NCI-H2196 treated with DMSO at 0.1 percent for 48 hours (cell line): ENCODE data around the gene MDM1.

Experiments used
- DNase-seq: peaks from one replicate; lab custom pipeline; 2025; ENCODE audit not compliant: unreplicated experiment; lab: John Stamatoyannopoulos, UW

MDM1 gene, protein sequence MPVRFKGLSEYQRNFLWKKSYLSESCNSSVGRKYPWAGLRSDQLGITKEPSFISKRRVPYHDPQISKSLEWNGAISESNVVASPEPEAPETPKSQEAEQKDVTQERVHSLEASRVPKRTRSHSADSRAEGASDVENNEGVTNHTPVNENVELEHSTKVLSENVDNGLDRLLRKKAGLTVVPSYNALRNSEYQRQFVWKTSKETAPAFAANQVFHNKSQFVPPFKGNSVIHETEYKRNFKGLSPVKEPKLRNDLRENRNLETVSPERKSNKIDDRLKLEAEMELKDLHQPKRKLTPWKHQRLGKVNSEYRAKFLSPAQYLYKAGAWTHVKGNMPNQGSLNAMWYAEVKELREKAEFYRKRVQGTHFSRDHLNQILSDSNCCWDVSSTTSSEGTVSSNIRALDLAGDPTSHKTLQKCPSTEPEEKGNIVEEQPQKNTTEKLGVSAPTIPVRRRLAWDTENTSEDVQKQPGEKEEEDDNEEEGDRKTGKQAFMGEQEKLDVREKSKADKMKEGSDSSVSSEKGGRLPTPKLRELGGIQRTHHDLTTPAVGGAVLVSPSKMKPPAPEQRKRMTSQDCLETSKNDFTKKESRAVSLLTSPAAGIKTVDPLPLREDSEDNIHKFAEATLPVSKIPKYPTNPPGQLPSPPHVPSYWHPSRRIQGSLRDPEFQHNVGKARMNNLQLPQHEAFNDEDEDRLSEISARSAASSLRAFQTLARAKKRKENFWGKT

DNA sequence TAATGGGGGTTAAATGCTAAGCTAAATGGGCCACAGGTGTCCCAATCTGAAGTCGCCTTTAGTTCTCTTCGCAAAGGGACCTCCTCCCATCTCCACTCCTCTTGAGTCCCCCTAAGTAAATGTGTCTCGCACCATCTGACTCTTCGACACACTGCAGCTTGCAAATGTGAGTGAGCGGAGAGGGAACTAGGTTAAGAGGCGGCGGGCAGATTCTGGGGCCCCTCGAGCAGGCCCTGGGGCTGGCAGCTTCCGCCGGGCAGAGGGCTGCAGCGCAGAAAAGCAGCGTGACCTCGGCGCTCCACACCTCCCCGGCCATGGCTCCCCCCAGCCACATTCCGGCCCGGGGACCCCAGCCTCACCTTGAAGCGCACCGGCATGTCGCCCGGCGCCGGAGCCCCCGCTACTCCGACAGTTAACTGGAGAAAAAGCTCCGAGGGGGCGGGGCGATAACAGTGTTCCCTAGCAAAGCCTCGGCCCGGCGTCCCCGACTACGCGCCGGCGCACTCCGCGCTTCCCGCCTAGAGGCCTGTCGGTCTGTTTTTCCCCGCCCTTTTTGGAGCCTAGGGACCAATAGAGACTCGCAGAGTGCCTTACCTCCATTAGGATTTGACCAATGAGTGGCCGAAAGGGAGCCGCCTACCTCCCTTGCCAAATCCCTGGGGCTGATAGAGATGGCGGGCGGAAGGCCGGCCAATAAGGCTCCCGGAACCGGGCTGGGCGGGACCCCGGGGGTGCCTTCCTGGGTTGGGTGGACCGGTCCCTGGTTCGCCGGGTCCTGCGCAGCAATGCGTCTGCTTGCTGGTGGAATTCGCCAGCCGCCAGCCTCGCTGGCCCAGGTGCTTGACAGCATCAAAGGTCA is at the start of gene MDM1:
Gene MDM1 (minus strand): TSS at position 494 of the 859 bp plus-strand sequence. CDS start 117 bp downstream, at position 377.
- peak; percentile 97 for DNase-seq

DNA sequence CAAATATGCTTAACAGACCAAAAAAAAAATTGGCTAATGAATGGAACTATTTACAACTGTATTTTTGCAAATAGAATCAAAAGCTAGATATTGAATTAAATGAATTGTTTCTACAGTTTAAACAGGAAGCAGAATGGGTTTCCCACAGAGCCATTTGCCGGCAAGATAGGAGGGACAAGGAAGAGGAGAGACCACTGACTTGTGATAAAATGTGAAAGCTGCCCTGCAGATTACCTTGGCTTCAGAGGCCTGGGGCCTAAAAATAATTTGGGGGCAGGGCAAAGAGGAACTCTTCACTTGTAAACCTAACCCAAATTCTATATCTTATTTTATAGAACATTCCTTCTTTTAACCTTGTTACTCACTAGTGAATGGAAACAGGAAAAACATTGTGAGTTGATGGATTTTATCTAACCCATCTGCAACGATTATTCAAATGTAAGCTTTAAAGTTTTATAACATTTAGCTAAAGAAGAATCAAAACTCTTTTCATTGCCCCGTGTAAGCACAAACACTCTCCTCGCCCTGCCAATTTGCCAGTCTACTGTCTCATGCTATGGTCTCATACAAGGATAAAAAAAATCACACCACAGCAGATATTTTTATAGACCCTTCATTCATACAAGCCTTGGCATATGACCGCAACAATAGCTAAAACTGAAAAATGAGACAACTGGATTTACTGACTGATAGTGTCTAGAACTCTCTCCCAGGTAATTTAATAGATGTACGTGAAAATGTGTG is 49.5 kb upstream of the MDM1 start:
- DNase-seq = no peak

DNA sequence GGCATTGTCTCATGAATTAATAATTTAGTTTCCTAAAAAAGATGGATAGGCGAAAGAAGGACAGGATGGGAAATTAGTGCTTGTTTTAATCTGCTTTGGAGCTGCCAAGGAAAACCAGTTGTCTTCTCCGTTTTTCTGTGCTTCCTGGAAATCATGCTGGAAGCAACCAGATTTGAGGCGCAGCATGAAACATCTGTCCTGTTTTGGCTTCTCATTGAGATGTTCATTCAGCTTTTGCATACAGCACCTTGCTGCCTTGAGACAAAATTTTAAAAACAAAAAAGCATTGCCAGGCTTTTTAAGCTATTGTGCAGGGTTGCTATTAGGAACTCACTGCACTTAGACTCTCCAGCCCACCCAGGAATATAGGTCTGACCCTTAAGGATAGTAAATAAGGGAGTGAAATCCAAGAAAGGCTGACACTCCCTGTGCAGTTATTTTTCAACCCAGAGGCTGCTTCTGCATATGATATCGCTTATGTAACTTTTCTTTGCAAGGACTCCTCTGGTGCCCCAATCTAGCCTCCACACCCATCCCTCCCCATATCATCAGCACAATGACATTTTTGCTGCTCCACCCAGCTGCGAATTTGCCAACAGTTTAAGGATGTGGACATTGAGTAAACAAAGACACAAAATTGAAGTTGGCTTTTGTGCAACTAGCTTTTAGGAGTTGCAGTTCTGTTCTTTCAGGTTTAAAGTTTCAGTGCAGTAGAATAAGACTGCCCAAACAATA is 46.9 kb upstream of the MDM1 start:
- no peak for DNase-seq

DNA sequence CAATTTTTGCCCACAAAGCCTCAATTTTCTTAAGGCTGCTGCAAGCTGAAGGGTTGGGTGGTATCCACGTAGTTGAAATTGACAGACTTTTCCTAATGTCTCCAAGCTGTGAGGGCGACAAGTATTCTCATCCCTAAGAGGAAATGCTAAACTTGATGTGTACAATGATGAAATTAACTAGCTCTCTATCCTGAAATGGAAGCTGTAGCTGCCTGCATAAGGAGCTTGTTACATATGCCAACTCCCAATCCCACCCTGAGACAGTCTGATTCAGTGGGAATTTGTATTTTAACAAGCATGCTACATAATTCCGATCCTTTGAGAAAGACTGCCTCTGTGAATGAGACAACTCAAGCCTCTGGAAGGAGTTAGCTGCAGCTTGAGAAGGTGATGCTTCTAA is 45.7 kb upstream of the MDM1 start:
- DNase-seq = no peak

DNA sequence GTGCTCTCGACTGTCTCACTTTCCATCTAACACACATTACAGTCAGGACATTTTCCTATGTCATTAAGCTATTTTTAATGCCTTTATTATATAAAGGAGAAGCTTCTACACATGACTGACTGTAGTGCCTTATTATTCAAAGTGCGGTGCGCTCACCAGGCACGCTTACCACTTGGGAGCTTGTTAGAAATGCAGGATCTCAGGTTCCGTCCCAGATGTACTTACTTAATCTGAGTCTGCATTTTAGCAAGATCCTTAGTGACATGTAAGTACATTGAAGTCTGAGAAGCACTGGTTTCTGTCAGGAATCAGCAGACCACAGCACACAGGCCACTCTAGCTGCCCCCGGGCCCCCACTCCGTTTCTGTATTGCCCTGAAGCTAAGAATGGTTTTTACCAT is 44.7 kb upstream of the MDM1 start:
- no peak for DNase-seq

DNA sequence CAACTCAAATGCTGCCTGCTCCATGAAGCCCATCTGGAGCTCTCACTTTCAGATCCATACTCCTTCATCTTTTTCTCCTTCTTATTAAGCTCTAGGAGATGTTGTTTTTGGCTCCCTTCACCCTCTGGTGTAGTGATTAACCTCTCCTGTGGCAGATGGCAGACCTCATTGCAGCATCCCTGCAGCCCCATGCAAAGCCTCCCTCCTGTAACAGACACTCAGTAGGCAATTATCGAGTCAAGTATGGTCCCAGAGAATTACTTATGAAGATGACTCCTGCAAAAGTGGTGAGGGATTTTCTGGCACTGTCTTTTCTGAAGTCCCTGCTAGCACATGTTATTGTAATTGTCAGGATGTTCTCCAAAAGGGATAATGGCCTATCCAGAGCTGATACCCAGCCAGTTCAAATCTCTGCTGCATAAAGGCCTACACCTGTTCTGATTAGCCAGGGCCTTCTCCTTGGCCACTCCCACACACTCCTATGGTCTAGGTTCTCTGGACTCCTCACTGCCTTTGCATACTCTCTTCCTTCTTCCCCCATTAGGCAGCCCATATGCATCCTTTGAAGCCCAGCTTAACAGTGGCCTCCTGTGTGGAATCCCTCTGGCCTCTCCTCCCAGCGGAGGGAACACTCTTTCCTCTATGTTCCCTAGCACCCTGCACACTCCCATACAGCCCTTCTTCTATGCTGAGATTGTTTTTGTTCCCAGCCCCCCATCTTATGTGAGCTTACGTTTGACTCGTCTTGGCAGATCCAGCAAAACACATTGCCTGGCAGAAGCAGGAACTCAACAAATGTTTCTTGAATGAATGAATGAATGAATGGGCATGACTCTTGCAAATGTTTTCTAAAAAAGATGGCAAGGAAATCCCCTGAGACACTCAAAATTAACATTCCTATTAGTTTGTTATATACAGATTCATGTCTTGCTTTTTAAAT is 43.9 kb upstream of the MDM1 start:
- DNase-seq = no peak

DNA sequence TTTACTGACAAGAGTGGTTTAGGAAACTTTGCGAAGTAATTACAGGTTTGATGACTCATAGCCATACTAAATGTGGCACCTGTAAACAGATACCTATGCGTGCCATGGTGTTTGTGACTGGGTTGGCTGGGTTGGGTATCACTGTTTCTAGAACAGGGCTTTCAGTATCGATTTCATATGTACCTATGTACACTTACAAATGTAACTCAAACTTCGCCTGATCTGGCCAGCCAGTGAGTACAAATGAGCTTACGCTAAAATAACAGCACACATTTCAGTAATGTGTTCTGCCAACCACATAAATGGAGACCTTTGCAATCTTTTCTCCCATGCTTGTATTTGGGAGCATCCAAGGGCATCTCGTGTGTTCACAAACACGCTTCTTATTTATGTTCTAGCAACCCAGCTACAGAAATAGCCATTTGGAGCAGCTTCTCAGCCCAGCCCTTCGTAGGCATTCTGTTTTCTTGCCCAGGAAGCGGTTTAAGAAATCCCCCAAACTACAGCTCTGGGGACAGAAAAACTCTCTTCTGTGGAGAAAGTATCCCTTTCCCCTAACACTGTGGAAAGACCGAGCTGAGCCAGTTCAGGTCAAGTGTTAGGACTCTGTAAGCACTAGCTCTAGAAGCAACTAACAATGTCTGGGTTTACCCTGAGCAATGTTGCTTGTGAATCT is 42.3 kb upstream of the MDM1 start:
- peak; percentile 44 for DNase-seq

DNA sequence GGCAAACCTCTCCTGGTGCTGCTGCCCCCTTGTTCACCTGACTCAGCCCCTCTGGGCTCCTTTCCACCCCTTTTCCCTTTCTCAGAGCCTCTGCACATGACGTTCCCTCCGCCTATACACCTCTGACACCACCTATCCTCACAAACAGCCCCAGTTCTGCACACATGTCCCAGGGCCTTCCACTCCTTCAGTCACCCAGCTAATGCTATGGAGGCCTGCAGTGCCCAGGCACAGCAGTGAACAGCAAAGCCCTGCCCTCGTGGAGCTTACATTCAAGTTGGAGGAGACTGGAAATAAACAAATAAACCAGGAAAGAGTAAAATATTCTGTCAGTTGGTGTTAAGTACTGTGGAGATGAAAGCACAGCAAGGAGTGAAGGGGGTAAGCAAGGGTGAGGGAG is 38.5 kb upstream of the MDM1 start:
- DNase-seq = no peak

DNA sequence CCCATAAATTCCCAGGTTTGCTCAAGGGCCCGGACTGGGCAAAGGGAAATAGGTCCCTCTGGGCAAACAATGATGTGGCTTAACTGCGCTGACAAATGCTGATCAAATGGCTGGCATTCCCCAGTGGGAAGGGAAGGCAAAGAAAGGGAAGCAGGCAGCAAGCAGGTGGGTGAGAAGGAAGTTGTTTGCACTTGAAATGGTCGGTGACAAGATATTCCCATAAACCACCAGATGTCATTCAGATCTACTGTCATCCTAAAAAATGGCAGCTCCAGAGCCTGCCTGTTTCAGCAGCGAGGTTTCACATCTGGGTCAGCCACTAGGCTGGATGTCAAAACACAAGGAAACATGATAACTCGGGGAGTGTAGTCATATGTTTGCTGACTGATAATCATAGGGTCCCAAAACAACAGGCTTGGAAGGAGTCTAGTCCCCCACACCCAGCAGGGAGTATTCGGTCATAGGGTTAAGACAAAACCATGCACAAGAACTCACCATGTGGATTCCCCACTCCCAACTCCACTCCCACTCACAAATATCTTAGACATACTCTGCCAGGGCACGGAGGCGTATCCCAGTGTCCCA is 37.9 kb upstream of the MDM1 start:
- no peak for DNase-seq

DNA sequence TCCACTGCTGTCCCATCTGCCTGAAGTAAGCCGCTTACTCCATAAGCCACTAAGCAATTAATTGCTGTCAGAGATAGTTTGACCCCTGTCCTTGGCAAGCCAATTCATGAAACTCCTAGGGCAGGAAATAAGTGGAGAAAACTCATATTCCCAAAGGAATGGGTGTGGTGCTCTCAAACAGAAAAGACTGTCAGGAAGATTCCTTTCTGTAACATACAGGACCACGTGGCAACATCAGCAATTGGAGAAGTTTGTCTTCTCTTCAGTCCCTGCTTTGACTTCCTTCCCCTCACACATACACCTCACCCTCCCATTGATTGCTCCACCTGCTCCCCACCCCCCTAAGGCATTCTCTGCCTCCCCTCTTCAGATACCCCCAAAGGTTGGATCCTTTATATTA is 36.2 kb upstream of the MDM1 start:
- DNase-seq = no peak

DNA sequence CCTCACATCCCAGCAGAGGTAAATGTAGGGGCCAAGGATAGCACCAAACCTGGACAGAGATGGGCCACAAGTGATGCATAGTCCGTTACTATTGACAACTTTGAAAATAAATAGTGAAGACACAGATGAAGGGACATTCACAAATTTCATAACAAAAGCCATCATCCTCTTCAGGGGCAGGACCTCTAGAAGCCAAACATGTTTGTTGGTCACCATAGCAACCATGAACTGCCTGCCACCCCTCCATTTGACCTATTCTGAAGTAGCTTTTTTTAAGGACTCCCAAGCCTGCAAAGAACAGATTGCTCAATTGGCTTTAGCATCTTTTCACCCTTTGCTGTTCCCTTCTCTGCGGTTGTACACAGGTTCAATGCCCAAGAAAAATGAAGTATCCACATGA is 35.7 kb upstream of the MDM1 start:
- no peak for DNase-seq

DNA sequence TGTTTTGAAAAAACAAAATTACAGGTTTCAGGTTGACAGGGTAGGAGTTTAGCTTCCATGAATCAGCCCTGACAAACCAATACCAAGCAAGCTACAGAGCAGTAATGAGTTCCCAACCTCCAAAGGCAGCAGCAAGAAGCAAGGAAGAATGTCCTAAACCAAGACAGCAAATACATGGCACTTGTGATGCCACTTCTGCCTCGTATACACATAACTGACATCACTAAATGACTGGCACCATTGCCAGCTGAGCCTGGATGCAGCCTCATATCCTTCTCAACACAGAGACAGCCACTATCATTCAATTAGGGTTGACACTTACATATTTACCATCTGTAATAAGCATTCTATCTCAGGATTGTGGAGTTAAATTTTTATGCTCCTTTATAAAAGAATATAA is 35.0 kb upstream of the MDM1 start:
- no peak for DNase-seq

DNA sequence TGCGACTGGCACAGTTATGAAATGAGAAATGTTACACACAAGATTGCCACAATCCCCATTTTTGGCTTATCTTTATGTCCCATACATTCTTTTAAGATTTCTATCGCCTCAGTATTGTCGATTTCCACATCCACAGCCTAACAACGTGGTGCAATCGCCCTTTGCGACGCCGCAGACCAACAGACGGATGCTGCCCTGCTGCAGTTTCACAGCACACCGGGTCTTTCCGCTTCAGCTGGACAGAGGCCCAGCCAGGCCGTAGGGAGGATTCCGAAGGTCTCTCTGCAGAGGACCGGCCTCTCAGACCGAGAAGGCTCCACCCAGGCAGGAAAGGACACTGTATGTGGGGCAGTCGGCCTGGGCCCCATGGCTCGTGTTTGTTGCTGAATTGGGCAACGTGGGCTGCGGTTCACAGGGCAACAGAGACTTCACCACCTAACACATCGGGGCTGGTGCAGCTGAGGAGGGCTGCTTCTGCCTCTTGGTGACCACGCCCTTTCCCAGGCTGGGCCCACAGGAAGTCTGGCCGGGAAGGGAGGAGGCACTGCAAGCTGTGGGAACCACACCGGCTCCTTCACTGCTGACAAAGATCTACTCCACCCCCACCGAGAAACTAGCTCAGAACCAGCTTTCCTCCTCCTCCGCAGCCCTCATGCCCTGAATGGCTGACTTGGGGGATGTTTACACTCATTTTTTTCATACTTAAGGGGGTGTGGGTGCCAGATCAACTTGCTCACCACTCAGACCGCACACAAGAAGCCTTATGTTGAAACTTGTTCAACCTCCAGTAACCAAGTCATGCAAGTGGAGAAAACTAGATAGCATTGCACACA is 32.9 kb upstream of the MDM1 start:
- no peak for DNase-seq

DNA sequence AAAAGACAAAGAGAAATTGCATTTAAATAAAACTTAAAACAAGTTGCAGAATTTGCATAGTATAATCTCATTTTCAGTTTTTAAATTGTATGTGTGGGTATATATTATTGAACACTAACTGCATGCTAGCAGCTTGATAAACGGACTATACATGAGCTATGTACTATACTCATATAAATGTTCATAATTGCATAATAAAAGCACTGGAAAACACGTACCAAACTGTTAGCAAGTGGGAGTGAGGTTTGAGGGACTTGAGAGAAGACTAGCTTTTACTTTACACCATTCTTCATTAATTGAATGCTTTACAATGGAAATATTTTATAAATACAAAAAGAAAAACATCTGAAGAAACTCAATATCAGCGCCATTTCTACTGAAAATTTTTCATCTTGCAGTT is 32.2 kb upstream of the MDM1 start:
- no peak for DNase-seq

DNA sequence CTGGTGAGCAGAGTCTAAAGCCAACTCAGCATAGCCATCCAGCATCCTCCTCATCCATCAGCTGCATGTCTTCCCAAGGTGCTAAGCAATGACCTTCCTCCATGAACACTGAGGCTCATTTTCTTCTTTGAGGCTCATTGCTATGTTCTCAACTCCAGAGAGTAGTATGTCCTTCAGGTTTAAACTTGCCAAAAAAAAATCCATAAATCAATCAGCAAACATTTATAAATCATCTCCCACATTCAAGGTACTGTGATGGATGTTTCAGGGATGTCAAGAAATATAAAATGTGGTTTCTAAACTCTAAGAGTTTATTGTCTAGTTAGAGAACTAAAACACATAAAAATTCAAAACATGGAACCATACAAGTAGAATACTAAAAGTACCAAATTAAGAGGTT is 29.8 kb upstream of the MDM1 start:
- no peak for DNase-seq

DNA sequence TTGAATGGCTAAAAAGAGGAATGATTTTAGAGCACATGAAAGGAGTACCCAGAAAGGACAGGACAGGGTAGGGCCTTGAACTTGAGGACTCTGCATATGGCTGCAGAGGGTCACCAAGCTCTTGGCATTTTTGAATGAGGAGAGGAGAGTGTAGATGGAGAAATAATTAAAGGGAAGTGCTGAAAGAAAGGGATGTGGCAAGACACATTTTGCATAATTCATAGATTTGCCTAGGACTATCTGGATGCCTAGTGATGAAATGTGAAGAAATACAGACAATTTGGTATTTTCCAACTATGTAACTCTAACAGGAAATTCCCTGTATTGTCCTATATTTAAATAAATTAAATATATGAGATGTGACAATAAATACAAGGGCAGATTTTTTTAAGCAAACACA is 27.5 kb upstream of the MDM1 start:
- DNase-seq = no peak
